ENCODE measurements around the gene ADAMTS17. TPM values are rescaled to one million over a fixed set of nuclear protein-coding genes. Genes with fewer than 3 reads are reported as not detected.

Gene ADAMTS17
- total RNA-seq, 1 experiment from 2014 or later = 1.6 TPM

DNA sequence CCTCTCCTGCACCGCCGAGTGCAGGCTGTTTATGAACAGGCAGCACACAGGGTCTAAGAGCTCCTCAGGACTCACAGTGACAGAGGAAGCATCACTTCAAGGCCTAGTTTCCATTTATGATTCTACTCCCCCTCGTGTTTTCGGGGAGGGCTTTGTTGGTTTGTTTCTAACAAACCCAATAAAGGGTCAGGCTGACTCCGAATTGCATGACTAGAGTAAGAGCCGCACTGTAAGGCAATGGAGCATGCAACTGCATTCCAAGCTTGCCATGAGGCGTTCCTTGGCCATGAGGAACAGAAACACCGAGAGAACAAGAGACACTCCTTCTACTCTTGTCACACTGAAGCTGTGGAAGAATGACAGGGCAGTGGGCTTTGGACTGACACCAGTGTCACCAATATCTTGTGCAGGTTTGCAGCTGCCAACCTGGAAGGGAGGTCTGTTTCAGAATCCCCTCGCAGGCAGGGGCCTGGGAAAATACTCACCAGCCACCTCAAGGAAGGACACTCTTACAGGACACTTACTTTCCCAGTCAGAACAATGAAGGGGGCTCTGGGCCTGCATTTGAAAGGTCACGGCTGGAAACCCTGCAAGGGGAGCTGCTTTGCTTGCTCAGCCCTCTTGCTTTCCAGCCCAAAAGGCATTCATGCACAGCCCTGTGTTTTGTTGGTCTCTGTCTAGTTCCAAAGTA, 96.8 kb downstream of the ADAMTS17 start:
- DNase-seq (ENCODE audit: low read depth, low spot score) (no peak), ATAC-seq (no peak)
- intact Hi-C loops (cut with micrococcal nuclease; ENCODE audit: unreplicated experiment) (no loop called here), in situ Hi-C loops (cut with HindIII; ENCODE audit: low pct_unique_long_range_greater_than_20kb, low sequenced_read_pairs) (no loop called here)
- Histone ChIP-seq H3K27ac (ENCODE audit: low read length) (no peak overlapping the region), H3K27me3 (ENCODE audit: control insufficient read depth, insufficient read depth, low read length) (no peaks in the 10 kb centered on the region), H3K36me3 (ENCODE audit: control insufficient read depth, insufficient read depth, low read length) (no peaks in the 10 kb centered on the region), H3K4me1 (ENCODE audit: control insufficient read depth, insufficient read depth, low read length) (no peaks in the 10 kb centered on the region), H3K4me3 (ENCODE audit: low read depth in 2 of 2, low read length in 2 of 2) (no peak overlapping the region), H3K9me3 (ENCODE audit: control insufficient read depth, insufficient read depth, low read depth, low read length) (no peaks in the 10 kb centered on the region; the same call in 1 of the 2 replicates)
- BruUV-seq (replicated peaks) = no TSS peak
- CTCF ChIA-PET = no interaction called here
- TF ChIP-seq, protein P1, sequence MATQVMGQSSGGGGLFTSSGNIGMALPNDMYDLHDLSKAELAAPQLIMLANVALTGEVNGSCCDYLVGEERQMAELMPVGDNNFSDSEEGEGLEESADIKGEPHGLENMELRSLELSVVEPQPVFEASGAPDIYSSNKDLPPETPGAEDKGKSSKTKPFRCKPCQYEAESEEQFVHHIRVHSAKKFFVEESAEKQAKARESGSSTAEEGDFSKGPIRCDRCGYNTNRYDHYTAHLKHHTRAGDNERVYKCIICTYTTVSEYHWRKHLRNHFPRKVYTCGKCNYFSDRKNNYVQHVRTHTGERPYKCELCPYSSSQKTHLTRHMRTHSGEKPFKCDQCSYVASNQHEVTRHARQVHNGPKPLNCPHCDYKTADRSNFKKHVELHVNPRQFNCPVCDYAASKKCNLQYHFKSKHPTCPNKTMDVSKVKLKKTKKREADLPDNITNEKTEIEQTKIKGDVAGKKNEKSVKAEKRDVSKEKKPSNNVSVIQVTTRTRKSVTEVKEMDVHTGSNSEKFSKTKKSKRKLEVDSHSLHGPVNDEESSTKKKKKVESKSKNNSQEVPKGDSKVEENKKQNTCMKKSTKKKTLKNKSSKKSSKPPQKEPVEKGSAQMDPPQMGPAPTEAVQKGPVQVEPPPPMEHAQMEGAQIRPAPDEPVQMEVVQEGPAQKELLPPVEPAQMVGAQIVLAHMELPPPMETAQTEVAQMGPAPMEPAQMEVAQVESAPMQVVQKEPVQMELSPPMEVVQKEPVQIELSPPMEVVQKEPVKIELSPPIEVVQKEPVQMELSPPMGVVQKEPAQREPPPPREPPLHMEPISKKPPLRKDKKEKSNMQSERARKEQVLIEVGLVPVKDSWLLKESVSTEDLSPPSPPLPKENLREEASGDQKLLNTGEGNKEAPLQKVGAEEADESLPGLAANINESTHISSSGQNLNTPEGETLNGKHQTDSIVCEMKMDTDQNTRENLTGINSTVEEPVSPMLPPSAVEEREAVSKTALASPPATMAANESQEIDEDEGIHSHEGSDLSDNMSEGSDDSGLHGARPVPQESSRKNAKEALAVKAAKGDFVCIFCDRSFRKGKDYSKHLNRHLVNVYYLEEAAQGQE (IDR thresholded peaks at IDR 0.05; ENCODE audit: insufficient read depth in 1 of 2, low read depth in 2 of 2, low read length in 1 of 2) = no peak
- TF ChIP-seq, protein P2, sequence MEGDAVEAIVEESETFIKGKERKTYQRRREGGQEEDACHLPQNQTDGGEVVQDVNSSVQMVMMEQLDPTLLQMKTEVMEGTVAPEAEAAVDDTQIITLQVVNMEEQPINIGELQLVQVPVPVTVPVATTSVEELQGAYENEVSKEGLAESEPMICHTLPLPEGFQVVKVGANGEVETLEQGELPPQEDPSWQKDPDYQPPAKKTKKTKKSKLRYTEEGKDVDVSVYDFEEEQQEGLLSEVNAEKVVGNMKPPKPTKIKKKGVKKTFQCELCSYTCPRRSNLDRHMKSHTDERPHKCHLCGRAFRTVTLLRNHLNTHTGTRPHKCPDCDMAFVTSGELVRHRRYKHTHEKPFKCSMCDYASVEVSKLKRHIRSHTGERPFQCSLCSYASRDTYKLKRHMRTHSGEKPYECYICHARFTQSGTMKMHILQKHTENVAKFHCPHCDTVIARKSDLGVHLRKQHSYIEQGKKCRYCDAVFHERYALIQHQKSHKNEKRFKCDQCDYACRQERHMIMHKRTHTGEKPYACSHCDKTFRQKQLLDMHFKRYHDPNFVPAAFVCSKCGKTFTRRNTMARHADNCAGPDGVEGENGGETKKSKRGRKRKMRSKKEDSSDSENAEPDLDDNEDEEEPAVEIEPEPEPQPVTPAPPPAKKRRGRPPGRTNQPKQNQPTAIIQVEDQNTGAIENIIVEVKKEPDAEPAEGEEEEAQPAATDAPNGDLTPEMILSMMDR (IDR thresholded peaks at IDR 0.05) = no peak
- no peak for TF ChIP-seq TCF7L2 (IDR thresholded peaks at IDR 0.05; ENCODE audit: low read depth, low read length)
- no peak for TF ChIP-seq SIN3A (IDR thresholded peaks at IDR 0.05; ENCODE audit: borderline replicate concordance, insufficient read depth, low read depth, low read length)
- TF ChIP-seq POLR2AphosphoS5 (IDR thresholded peaks at IDR 0.05; ENCODE audit: low read depth, low read length) = no peak
- POLR2A ChIA-PET = interaction anchor here (0.7 kb wide), 1 partner anchor 42 kb away, joined by 3 read pairs; no protein-coding TSS in a partner anchor

DNA sequence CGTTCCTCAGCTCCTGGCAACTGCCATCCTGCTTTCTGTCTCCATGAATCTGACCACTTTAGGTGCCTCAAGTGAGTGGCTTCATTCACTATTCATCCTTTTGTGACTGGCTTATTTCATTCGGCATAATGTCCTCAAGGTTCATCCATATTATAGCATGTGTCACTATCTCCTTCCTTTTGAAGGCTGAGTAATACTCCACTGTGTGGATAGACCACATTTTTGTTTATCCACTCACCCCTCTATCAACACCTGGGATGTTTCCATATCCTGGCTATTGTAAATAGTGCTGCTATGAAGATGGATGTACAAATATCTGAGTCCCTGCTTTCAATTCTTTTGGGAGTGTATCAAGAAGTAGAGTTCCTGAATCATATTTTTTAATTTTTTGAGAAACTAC, 98.8 kb downstream of the ADAMTS17 start:
- ChIA-PET CTCF (no interaction called here), POLR2A (no interaction called here)
- Histone ChIP-seq H3K4me3 (ENCODE audit: low read depth in 2 of 2, low read length in 2 of 2) (no peak overlapping the region), H3K36me3 (ENCODE audit: control insufficient read depth, insufficient read depth, low read length) (no peaks in the 10 kb centered on the region), H3K27ac (ENCODE audit: low read length) (no peak overlapping the region), H3K27me3 (ENCODE audit: control insufficient read depth, insufficient read depth, low read length) (no peaks in the 10 kb centered on the region), H3K9me3 (ENCODE audit: control insufficient read depth, insufficient read depth, low read depth, low read length) (no peaks in the 10 kb centered on the region; the same call in 1 of the 2 replicates), H3K4me1 (ENCODE audit: control insufficient read depth, insufficient read depth, low read length) (no peaks in the 10 kb centered on the region)
- in situ Hi-C loops (cut with HindIII; ENCODE audit: low pct_unique_long_range_greater_than_20kb, low sequenced_read_pairs) (no loop called here), intact Hi-C loops (cut with micrococcal nuclease; ENCODE audit: unreplicated experiment) (no loop called here)
- DNase-seq (ENCODE audit: low read depth, low spot score) (no peak), ATAC-seq (no peak)
- no TSS peak for BruUV-seq (replicated peaks)
- TF ChIP-seq, protein P1 (IDR thresholded peaks at IDR 0.05; ENCODE audit: insufficient read depth in 1 of 2, low read depth in 2 of 2, low read length in 1 of 2) = no peak
- TF ChIP-seq POLR2AphosphoS5 (IDR thresholded peaks at IDR 0.05; ENCODE audit: low read depth, low read length) = no peak
- TF ChIP-seq TCF7L2 (IDR thresholded peaks at IDR 0.05; ENCODE audit: low read depth, low read length) = no peak
- TF ChIP-seq SIN3A (IDR thresholded peaks at IDR 0.05; ENCODE audit: borderline replicate concordance, insufficient read depth, low read depth, low read length) = no peak
- TF ChIP-seq, protein P2 (IDR thresholded peaks at IDR 0.05) = no peak
